ENCODE data around the gene LRCH4.
A peak's percentile ranks its signal among the peaks of the same experiment; 100 is the strongest.

Gene LRCH4

DNA sequence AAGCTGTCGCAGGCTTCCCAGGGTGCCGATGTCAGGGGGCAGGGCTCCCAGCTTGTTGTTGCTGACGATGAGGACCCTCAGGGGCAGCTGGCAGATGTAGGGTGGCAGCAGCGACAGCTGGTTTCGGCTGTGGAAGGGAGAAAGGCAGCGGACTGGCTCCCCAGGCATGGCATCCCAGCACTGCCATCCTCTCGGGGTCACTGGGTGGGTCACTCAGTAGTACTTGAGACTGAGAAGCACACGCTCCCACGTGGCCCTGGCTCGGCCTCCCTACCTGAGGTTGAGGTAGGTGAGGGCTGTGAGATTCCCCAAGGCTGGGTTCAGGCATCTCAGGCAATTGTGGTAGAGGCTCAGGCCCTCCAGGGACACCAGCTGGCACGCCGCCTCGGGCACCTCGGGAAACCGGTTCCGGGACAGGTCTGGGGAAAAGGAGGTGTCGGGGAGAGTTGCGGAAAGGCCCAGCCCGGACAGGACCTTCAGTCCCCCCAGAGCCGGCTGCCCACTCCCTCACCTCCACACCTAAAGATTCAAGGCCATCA lies 3.8 kb downstream of the LRCH4 start:
- no peak for DNase-seq (ENCODE audit: low read depth)

DNA sequence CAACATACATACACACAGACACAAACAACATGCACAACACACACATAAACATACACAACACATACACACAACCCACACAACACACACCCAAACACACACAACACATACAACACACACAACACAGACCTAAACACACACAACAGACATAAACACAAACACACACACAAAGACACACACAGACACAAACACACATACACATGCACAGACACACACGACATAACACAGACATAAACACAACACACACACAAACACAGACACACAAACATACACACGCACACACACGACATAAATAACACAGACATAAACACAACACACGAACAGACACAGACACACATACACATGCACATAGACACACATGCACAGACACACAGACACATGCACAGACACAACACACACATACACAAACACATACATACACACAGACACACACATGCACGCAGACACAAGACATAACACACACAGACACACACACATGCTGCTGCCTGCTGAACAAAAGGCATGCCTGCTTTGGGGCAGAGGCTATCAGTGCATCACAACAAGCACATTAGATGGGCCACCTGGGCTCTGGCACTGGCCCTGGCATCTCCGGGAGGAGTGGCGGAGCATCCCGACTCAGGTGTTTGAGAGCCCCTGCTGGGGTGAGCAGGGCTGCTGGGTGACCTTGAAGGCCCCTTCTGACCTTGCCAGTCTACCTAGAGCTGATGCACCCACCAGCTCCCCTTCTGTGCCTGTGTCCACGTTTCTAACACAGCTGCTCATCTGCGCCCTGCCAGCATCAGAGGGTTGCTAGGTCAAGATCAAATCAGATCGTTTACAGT lies 5.3 kb downstream of the LRCH4 start:
- DNase-seq (ENCODE audit: low read depth): no peak

DNA sequence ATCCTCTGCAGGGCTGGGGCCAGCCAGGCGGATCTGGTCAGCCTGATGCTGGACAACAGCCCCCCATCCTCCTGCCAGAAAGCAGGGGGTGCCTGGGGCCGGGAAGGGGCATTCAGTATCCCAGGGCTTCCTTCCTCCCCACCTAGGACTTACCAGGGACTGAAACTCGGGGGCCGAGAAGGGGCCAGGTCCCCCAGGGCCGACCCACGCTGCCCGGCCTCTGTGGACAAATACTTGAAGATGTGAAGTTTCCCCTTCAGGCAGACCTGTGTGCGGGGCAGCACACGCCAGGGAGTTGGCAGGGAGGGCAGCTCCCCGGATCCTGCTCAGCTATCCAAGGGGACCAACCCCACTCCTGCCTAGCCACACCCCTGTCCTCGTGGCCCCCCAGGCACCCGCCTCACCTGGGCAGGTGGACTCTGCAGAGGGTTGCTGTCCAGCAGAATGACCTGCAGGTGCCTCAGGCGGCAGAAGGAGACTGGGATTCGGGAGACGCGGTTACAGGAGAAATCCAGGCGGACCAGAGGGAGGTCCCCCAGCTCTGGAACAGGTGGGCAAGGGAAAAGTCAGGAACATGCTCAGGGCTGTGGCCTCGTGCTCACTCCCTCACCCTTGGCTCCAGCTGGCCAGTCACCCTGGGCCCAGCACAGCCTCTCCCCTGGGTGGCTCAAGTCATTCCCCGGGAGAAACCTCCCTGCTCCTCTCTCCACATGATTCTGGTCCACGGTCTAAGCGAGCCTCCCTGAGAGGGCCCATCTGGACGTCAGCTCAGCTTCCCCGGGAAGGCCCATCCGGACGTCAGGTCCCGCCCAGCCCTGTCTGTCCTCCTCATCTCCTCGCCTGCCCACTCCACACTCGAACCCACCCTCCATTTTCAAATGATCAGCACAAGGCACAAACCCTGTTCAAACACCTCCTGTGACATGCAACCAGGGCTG lies 7.4 kb downstream of the LRCH4 start:
- DNase-seq (ENCODE audit: low read depth): no peak

DNA sequence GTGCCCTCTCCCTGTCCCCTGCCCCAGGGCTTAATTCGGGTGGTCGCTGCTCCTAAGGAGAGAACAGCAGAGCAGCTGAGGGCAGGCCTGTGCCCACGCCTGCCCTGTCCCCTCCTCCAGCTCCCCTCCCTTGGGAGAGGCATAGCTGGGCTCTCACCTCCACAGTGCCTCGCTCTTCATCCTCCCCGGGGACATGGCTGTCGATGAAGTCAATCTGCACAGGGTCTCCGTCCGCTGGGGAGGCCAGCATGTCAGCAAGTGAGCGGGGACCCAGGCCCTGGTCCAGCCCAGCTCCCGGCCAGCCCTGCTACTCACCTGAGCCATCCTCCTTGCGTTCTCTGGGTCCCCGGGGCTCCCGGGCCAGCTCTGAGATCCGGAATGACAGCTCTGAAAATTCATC lies 8.4 kb downstream of the LRCH4 start:
- DNase-seq (ENCODE audit: low read depth): no peak

DNA sequence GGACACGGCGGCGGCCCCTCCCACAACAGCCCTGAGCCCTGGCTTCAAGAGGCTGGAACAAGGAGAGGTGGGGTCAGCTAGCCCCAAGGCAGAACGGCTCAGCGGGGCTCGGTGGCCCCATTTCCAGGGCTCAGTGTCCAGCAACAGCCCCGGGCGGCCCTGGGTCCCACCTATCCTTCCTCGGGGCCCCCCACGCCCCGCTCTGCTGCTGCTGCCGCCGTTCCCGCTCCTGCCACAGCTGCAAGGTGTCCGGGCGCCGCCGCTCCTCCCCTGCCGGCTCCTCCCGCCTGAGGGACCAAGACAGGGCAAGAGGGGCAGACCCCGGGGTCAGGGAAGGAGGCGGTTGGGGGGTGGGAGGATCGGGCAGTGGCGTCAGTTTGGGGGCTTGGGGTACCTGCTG lies 8.8 kb downstream of the LRCH4 start:
- DNase-seq (ENCODE audit: low read depth): no peak

DNA sequence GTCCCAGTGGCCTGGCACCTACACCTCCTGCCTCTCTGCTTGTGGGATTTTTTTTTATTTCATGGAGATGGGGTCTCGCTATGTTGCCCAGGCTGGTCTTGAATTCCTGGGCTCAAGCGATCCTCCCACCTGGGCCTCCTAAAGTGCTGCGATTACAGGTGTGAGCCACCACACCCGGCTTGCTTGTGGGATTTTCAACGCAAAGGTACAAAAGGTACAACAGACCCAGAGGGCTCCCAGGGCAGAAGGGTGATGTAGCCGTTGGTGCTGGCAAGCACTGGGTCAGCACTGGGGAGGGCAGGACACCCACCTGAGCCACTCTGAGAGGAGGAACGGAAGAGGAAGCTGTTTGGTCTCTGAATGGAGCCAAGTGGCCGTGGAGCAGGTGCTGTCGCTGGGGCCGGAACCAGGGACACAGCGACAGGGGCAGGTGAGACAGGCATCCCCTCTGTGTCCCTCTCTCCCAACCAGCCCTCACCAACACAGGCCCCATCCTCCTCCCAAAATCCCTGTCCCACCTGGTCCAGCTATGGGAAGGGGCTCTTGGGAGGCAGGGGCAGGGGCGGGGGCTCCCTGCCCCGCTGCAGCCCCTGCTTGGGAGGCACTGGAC lies 9.4 kb downstream of the LRCH4 start:
- DNase-seq (ENCODE audit: low read depth): no peak

DNA sequence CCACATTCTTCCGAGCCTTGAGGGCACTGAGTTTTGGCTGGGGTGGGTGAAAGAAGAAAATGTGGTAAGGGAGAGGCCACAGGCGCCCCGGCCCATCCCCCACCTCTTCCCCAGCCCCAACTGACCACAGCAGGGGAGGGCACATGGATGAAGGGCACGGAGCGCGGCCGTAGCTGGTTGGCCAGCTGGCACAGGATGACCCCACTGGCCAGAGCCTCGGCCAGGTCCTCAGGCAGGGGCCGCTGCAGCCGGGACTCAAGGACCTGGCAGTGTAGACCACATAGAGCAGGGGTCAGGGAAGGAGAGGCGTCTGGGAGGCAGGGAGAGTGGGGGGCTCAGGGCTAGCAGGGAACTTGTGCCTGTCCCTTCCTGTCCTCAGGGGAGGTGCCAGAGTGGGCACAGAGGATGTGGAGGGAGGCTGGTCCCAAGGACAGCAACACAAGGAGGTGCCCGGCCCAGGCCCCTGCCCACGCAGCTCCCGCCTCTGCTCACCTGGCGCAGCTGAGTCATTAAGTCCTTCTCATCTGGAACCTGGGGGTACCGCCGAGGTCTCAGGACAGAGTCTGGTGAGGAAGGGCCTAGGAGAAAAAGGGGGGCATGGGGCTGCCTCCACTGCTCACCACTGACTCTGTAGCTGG lies 10.1 kb downstream of the LRCH4 start:
- no peak for DNase-seq (ENCODE audit: low read depth)

DNA sequence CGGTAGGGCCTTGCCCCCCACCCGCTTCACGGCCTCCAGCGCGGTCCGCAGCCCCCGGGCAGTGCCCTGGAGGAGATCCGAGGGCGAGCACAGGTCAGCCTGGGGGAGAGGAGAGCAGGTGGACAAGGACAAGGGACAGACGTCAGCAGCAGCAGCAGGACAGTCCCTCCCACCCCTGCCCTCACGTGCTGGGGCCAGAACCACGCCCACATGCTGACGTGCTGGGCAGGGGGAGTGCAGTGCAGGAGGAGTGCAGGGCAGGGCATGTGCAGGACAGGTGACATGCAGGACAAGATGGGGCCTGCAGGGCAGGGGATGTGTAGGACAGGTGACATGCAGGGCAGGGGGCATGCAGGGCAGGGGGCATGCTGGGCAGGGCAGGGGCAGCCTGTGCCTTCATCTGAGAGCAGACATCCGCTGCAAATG lies 10.7 kb downstream of the LRCH4 start:
- DNase-seq (ENCODE audit: low read depth): no peak

DNA sequence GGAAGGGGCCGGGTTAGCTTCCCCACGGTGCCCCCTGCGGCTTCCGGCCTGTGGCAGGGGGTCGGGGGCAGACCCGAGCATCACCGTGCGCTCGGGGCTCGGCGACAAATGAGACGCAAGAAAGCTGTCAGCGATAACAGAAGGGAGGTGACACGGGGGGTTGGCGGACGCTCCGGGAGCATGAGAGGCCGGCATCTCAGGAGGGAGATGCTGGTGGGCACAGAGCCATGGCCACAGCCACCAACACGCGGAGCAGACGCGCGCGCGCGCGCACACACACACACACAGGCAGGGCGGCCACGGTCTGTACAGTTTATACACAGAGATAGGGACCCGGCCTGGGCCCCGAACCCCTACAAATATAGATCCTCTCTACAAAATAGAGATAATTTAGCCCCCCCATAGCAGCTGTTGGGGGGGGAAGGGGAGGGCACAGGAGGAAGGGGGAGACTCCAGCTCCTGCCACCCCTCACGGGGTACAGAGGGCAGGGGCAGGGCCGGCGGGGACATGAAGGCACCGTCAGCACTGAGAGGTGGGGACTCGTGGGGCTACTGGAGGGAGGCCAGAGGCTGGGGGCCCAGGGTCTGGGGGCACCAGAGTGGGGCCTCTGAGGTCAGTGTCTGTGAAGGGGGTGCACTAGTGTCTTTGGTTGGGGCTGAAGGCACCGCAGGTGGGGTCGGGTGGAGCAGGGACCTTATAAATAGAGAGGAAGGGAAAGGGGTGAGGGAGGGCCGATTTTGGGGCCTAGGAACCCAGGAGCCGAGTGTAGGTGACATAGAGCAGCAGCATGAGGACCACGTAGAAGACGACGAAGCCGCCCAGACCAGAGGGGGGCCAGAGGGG lies 11.3 kb downstream of the LRCH4 start:
- DNase-seq (ENCODE audit: low read depth): no peak

DNA sequence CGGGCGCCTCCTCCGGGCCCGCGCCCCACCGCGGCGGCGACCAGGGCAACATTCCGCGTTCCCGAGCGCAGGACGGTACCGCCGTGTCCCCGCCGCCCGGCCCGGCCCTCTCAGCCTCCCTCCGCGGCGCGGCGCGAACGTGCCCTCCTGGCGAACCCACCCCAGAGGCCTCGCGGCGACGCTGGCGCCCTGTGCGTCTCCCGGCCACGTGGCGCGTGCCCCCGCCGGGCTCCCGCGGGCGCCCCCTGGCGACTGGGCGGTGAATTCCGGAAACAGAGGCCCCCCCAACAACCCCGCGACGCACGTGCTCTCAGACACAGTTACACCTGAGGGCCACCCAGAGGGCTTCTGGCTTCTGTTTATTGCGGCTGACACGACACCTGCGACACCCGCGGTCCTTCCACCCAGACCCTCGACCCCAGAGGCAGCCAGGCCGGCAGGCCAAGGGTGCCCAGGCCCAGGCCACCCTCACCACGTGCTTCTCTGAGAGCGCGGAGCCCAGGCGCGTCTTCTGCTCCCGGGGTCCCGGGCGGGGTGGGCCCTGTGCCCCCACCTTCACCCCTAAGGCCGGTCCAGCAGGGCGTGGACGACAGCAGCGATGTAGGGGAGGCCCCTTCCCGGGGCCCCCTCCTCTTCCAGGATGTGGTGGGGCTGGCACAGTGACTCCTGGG lies 12.1 kb downstream of the LRCH4 start, which contains the start of gene SAP25:
SAP25 (minus strand) TSS at position 210 of the 671 bp plus-strand sequence; CDS start at position 52, 158 bp downstream.
- no peak for DNase-seq (ENCODE audit: low read depth)

DNA sequence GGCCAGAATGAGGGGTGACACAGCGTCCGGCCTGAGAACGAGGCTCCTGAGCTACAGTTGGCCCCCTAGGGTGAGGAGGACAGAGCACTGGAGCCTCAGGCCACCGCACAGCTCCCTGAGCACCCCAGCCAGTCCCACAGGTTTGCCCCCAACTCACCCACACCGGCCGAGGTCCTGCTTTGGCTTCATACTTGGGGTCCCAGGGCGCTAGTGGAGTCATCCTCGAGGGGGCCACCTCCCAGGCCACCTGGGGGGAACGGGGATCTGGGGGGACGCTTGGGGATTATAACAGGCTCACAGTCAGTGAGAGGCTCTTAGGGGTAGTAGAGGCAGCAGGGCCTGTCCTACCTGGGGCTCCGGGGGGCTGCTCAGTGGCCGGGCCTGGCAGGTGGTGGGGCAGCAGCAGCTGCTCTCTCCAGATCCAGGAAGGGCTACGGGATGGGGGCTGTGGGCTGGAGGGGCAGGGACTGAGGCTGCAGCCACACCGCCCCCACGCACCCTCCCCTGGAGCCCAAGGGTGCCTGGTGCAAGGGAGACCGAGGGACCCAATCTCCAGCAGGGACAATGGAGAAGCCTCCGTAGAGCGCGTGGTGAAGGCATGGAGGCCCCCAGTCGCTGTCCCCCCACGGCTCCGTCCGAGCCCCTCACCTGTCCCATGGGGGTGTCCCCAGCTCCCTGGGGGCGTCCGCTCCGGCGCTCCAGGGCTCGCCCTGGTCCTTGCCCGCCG lies 12.8 kb downstream of the LRCH4 start:
- no peak for DNase-seq (ENCODE audit: low read depth)

DNA sequence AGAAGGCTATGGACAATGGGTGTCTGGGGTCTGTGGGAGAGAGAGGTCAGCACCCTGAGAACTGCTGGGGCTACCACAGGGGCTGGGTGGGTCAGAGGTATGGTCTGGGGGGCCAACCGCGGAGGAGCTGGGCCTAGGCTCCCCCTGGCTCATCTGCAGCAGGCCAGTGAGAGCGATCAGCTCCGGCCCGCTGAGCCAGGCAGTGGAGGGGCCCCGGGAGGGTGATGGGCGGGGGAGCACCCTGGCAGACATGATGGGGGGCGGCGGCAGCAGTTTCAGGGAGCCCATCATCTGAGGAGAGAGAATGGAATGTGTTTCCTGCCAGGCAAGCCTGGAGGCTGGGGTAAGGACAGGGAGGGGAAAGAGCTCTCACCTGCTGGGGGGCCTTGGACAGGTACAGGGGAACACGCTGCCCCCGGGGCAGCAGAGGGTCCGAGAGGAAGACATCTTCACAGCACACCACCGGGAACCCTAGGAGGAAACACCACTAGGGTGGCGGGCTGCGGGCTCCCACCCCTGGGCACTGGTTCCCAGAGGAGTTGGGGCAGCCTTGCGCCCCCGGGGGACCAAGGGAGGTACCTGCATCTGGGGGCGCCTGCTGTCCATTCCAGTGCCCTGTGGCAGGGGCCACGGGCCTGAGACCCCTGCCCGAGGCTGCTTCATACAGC lies 13.5 kb downstream of the LRCH4 start:
- no peak for DNase-seq (ENCODE audit: low read depth)

DNA sequence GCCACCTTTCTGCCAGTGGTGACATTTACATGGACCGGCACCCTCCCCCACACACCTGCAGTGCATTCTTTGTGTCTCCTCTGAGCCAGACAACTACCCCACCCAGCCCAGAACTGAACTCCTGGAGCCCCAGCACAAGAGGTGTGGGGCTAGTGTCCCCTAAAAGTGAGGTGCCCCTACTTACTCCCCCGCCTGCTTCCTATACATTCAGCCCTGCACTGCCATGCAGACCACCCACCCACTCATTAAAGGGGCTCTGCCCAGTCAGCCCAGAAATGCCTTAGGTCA lies 14.2 kb downstream of the LRCH4 start:
- no peak for DNase-seq (ENCODE audit: low read depth)

DNA sequence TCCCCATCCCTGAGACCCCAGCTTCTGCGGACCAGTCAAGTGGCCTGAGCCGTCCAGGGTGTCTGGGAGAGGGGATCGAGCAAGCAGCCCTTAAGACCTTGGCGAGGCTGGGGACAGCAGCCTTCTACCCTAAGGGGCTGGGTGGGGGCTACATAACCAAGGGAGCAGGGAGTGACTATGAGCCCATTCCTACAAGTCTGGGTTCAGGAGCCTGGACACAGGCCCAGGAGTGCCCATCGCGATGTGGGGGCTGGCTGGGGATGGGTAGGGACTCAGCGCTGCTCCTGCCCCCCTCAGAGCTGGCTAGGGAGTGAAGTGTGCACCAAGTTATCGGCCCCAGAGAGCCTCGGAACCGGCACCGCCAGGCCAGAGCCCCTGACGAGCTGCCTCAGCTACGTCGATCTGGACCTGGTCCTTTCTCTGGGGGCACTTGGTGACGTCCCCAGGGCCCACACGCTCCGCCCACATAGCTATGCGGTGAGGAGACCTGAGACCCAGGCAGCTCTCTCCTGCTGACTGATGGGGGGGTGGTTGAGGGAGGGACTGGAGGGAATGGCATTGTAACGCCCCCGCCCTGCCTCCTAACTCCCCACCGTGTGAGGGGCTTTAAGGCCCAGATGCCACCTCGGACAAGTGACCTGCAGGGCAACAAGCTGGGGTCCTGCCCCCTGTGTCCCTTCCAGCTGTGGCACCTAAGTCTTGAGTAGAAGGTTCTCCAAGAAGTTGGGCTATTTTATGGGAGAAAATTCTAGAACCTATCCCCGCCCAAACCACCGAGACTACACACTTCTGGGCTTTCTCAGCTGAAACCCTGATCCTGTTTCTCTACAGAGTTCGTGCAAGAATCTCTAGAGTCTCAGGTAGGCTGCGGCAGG lies 14.7 kb downstream of the LRCH4 start:
- no peak for DNase-seq (ENCODE audit: low read depth)

DNA sequence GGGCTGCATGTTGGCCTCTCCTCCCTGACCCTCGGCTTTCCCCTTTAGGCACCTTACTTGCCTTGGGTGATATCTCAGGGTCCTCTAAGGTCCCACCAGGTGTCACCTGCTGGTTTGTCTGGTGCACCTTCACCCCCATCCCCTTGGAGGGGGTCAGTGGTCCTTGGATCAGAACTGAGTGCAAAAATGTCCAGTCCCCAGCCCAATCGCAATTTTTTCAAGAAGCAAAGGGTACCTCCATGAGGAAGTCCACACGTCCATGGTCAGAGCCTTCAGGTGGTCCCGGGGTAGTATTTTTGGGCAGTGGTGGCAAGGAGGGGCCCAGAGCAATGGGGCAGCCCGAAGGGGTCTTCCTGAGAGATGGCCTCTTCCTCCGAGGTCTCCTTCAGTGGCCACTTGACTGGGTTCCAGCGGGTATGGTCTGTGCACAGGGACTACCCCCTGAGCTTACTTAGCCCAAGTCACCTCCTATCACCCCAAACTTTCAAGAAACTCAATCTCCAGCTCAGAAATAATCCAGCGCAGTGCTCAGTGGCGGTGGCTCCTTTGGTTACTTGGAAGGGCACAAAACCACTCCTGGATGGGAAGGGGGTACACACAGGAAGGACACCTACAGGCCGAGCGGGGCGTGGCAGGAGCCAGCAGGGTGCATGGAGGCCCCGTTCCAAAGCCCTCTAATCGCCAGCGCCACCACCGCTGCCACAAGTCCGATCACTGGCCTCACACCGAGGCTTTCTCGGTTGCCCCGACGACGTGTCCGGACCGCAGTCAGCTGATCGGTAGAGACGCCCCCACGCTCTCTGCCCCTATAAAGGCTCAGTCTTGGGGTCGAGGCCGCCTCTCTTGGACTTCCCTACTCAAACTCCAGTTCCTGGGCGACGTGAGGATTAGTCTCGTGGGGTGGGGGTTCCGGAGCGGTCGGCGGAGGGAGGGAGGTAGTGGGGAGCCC lies 16.8 kb downstream of the LRCH4 start:
- DNase-seq (ENCODE audit: low read depth): peak; percentile 48

DNA sequence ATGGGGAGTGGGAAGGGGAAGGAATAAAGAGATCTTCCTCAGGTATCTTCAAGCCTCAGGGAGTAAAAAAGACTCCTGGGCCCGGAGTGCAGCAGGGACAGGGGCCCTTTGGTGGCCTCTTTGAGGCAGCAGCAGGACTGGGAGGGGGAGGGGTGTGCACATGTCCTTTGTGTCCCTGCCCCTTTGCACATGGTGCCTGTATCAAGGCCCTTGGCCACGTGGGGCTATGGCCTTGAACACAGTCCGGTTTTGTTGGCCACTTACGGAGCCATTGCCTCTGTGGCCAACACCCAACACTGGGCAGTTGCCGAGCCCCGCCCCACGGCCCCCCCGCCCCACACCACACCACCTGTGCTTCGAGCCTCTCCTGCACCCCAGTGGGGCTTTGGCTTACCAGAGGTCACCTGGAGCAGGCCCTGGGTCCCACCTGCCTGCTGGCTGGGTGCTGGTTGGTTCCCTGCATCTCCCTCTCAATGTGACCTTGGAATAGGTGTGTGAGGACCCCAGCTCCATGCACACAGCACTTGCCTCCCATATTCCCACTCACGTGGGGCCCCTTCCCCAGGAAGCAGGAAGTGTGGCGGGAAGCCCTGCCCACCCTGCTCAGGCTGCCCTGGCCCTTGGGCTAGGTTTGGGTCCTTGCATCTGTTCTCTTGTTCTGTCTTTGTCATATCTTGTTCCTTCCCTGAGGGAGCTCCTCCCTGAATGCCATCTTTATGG lies 17.6 kb downstream of the LRCH4 start:
- no peak for DNase-seq (ENCODE audit: low read depth)

Data from activated T-cell treated with anti-CD3 and anti-CD28 coated beads for 48 hours (primary cell).